Brain microvascular endothelial cell (primary cell): ENCODE data around the gene ADAMTS14.
"Not testable (repeated sequence)": the region's sequence is repeated elsewhere in the genome, so short reads cannot be mapped to it uniquely, and the experiment has no call there.

ENCODE experiments used
- DNase-seq: peaks from one replicate; pipeline ENCODE4 v3.0.0-alpha.2; 2020
- H3K27ac ChIP-seq: fragments of 250-450 bp; sonication (Bioruptor Pico); 2 replicates; pipeline ENCODE4 v1.5.1; 2020; ENCODE audit warnings: mild to moderate bottlenecking, moderate library complexity
- H3K27me3 ChIP-seq: fragments of 250-450 bp; sonication (Bioruptor Pico); replicated peaks from 2 replicates; pipeline ENCODE4 v1.5.1; 2020; ENCODE audit warnings: mild to moderate bottlenecking
- H3K36me3 ChIP-seq: fragments of 250-450 bp; sonication (Bioruptor Pico); replicated peaks from 2 replicates; pipeline ENCODE4 v1.5.1; 2020; ENCODE audit warnings: mild to moderate bottlenecking
- H3K4me3 ChIP-seq: 2 replicates; pipeline ENCODE4 v1.5.1; 2011; ENCODE audit warnings: low read depth, mild to moderate bottlenecking, control low read depth, low read length, moderate library complexity
- in situ Hi-C: cut with HindIII; loops from 2 replicates; pipeline ENCODE4 v1.10.0; 2017; ENCODE audit warnings: low sequenced_read_pairs, low pct_ligation_motif_present
- TF ChIP-seq, protein P1 (sequence below): IDR thresholded peaks from 2 replicates; pipeline ENCODE4 v1.5.1; 2011; ENCODE audit warnings: low read depth, mild to moderate bottlenecking, moderate library complexity, low read length, control low read depth, inconsistent platforms; ENCODE audit errors: missing control alignments

The ADAMTS14 gene

GRCh38 chr10:70629338-70629737 lies 43.0 kb upstream of the ADAMTS14 start:
- in situ Hi-C loops: no loop called here
- no peaks in the 10 kb centered on the region for H3K27me3 ChIP-seq
- TF ChIP-seq, protein P1, sequence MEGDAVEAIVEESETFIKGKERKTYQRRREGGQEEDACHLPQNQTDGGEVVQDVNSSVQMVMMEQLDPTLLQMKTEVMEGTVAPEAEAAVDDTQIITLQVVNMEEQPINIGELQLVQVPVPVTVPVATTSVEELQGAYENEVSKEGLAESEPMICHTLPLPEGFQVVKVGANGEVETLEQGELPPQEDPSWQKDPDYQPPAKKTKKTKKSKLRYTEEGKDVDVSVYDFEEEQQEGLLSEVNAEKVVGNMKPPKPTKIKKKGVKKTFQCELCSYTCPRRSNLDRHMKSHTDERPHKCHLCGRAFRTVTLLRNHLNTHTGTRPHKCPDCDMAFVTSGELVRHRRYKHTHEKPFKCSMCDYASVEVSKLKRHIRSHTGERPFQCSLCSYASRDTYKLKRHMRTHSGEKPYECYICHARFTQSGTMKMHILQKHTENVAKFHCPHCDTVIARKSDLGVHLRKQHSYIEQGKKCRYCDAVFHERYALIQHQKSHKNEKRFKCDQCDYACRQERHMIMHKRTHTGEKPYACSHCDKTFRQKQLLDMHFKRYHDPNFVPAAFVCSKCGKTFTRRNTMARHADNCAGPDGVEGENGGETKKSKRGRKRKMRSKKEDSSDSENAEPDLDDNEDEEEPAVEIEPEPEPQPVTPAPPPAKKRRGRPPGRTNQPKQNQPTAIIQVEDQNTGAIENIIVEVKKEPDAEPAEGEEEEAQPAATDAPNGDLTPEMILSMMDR: no peak

DNA sequence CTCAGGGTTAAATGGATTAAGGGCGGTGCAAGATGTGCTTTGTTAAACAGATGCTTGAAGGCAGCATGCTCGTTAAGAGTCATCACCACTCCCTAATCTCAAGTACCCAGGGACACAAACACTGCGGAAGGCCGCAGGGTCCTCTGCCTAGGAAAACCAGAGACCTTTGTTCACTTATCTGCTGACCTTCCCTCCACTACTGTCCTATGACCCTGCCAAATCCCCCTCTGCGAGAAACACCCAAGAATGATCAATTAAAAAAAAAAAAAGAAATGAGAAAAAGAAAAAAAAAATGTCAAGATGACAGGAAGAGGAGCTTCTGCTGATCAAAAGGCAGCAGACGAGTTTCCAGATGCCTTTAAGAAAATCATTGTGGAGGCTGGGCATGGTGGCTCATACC lies 40.6 kb upstream of the ADAMTS14 start:
- DNase-seq, H3K27ac ChIP-seq, H3K36me3 ChIP-seq, H3K4me3 ChIP-seq, H3K27me3 ChIP-seq, in situ Hi-C loops: not testable (repeated sequence)

More at GRCh38 chr10:70629338-70629737, 43.0 kb upstream of the ADAMTS14 start:
- DNase-seq: no peak
- no peaks in the 10 kb centered on the region for H3K36me3 ChIP-seq
- no peak overlapping the region for H3K27ac ChIP-seq
- no peak overlapping the region for H3K4me3 ChIP-seq

- Histone ChIP-seq H3K27ac (no peak overlapping the region), H3K4me3 (no peak overlapping the region), H3K36me3 (no peaks in the 10 kb centered on the region), H3K27me3 (no peaks in the 10 kb centered on the region)
- DNase-seq: no peak
- TF ChIP-seq, protein P1: no peak
- in situ Hi-C loops: no loop called here
Measured at GRCh38 chr10:70634011-70634410, 38.3 kb upstream of the ADAMTS14 start.

GRCh38 chr10:70634515-70634914 lies 37.8 kb upstream of the ADAMTS14 start:
- H3K27ac ChIP-seq, in situ Hi-C loops, H3K4me3 ChIP-seq, H3K36me3 ChIP-seq, DNase-seq, H3K27me3 ChIP-seq: not testable (repeated sequence)

DNA sequence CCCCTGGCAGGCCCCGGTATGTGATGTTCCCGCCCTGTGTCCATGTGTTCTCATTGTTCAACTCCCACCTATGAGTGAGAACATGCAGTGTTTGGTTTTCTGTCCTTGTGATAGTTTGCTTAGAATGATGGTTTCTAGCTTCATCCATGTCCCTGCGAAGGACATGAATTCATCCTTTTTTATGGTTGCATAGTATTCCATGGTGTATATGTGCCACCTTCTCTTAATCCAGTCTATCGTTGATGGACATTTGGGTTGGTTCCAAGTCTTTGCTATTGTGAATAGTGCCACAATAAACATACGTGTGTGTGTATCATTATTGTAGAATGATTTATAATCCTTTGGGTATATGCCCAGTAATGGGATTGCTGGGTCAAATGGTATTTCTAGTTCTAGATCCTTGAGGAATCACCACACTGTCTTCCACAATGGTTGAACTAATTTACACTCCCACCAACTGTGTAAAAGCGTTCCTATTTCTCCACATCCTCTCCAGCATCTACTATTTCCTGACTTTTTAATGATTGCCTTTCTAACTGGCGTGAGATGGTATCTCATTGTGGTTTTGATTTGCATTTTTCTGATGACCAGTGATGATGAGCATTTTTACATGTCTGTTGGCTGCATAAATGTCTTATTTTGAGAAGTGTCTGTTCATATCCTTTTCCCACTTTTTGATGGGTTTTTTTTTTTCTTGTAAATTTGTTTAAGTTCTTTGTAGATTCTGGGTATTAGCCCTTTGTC lies 32.5 kb upstream of the ADAMTS14 start:
- H3K36me3 ChIP-seq, in situ Hi-C loops, H3K27me3 ChIP-seq, H3K27ac ChIP-seq, DNase-seq, H3K4me3 ChIP-seq: not testable (repeated sequence)

GRCh38 chr10:70643272-70643671 lies 29.0 kb upstream of the ADAMTS14 start:
- DNase-seq, in situ Hi-C loops, H3K36me3 ChIP-seq, H3K4me3 ChIP-seq, H3K27me3 ChIP-seq, H3K27ac ChIP-seq: not testable (repeated sequence)

- H3K27ac ChIP-seq, DNase-seq, in situ Hi-C loops, H3K36me3 ChIP-seq, H3K27me3 ChIP-seq, H3K4me3 ChIP-seq: not testable (repeated sequence)
Measured at GRCh38 chr10:70644959-70645358, 27.3 kb upstream of the ADAMTS14 start.

- Histone ChIP-seq H3K36me3 (no peaks in the 10 kb centered on the region), H3K27me3 (no peaks in the 10 kb centered on the region), H3K27ac (no peak overlapping the region), H3K4me3 (no peak overlapping the region)
- in situ Hi-C loops: no loop called here
- TF ChIP-seq, protein P1: no peak
- no peak for DNase-seq
Measured at GRCh38 chr10:70647086-70647485, 25.2 kb upstream of the ADAMTS14 start.
